Tibial nerve (tissue), 4 donors: Measurements from ENCODE around the gene TLE4.

Source experiments
- EP300 ChIP-seq, 2 donors: sonication (generic); formaldehyde crosslinking; IDR thresholded peaks; one replicate each; pipeline ENCODE4 v1.6.1; 2017; ENCODE audit warnings: antibody characterized with exemption in 2 of 2, mild to moderate bottlenecking in 1 of 2
- TF ChIP-seq, protein P1 (sequence below), 5 experiments: fragments of 200-600 bp in 3 of 5; fragments of 450-650 bp in 2 of 5; sonication (generic) in 3 of 5; IDR thresholded peaks; one replicate each; pipeline ENCODE4 v1.5.1; 2016 to 2019; ENCODE audit warnings: antibody characterized with exemption in 5 of 5, mild to moderate bottlenecking in 3 of 5, moderate library complexity in 2 of 5

GRCh38 chr9:79735023-79735779 lies 163.4 kb downstream of the TLE4 start:
- TF ChIP-seq, protein P1, sequence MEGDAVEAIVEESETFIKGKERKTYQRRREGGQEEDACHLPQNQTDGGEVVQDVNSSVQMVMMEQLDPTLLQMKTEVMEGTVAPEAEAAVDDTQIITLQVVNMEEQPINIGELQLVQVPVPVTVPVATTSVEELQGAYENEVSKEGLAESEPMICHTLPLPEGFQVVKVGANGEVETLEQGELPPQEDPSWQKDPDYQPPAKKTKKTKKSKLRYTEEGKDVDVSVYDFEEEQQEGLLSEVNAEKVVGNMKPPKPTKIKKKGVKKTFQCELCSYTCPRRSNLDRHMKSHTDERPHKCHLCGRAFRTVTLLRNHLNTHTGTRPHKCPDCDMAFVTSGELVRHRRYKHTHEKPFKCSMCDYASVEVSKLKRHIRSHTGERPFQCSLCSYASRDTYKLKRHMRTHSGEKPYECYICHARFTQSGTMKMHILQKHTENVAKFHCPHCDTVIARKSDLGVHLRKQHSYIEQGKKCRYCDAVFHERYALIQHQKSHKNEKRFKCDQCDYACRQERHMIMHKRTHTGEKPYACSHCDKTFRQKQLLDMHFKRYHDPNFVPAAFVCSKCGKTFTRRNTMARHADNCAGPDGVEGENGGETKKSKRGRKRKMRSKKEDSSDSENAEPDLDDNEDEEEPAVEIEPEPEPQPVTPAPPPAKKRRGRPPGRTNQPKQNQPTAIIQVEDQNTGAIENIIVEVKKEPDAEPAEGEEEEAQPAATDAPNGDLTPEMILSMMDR (IDR thresholded peaks at IDR 0.05): no peak
- TF ChIP-seq EP300 (IDR thresholded peaks at IDR 0.05): no peak
